H9 (cell line): Measurements from ENCODE around the gene FARP2. TPM values are rescaled to one million over a fixed set of nuclear protein-coding genes. Genes with fewer than 3 reads are reported as not detected.

Experiments used
- DNase-seq: peaks from one replicate; pipeline ENCODE4 v3.0.0-alpha.2; 2017
- H2AFZ ChIP-seq: one replicate; pipeline ENCODE4 v1.6.1; 2013; ENCODE audit warnings: mild to moderate bottlenecking, low read length, control low read depth, moderate library complexity
- H2AK5ac ChIP-seq: 2 replicates; pipeline ENCODE4 v1.6.1; 2013; ENCODE audit warnings: low read length, control low read depth, mixed read lengths; ENCODE audit not compliant: insufficient read length
- H2BK120ac ChIP-seq: one replicate; pipeline ENCODE4 v1.6.1; 2013; ENCODE audit warnings: low read depth, mild to moderate bottlenecking, low read length, control low read depth, inconsistent platforms; ENCODE audit not compliant: poor library complexity, severe bottlenecking
- H2BK12ac ChIP-seq: 2 replicates; pipeline ENCODE4 v1.6.1; 2013; ENCODE audit warnings: low read length, control low read depth, mixed read lengths, low read depth; ENCODE audit not compliant: insufficient read length
- H2BK15ac ChIP-seq: 2 replicates; pipeline ENCODE4 v1.6.1; 2013; ENCODE audit warnings: low read depth, low read length, control low read depth
- H2BK20ac ChIP-seq: one replicate; pipeline ENCODE4 v1.6.1; 2013; ENCODE audit warnings: low read depth, mild to moderate bottlenecking, low read length, control low read depth, inconsistent platforms; ENCODE audit not compliant: poor library complexity, severe bottlenecking
- H2BK5ac ChIP-seq: 2 replicates; pipeline ENCODE4 v1.6.1; 2013; ENCODE audit warnings: low read length, control low read depth, mixed read lengths; ENCODE audit not compliant: insufficient read length
- H3K14ac ChIP-seq: 2 replicates; pipeline ENCODE4 v1.6.1; 2013; ENCODE audit warnings: low read length, control low read depth; ENCODE audit not compliant: insufficient read depth
- H3K18ac ChIP-seq: 2 replicates; pipeline ENCODE4 v1.6.1; 2013; ENCODE audit warnings: low read depth, mild to moderate bottlenecking, mixed read lengths, low read length, control low read depth; ENCODE audit not compliant: insufficient read length
- H3K23ac ChIP-seq: 2 replicates; pipeline ENCODE4 v1.6.1; 2013; ENCODE audit warnings: low read length, control low read depth, mixed read lengths, low read depth; ENCODE audit not compliant: insufficient read length
- H3K23me2 ChIP-seq: 2 replicates; pipeline ENCODE4 v1.6.1; 2013; ENCODE audit warnings: low read depth, mild to moderate bottlenecking, mixed read lengths, low read length, control low read depth; ENCODE audit not compliant: insufficient read length, poor library complexity, severe bottlenecking
- H3K27ac ChIP-seq: 2 replicates; pipeline ENCODE4 v1.5.1; 2013; ENCODE audit warnings: low read length, control low read depth, mixed read lengths, low read depth; ENCODE audit not compliant: insufficient read length
- H3K27me3 ChIP-seq: 2 replicates; pipeline ENCODE4 v1.6.1; 2013; ENCODE audit warnings: low read length, control low read depth, inconsistent platforms; ENCODE audit not compliant: insufficient read depth
- H3K4ac ChIP-seq: 2 replicates; pipeline ENCODE4 v1.6.1; 2013; ENCODE audit warnings: low read depth, mild to moderate bottlenecking, control low read depth, inconsistent platforms, low read length, moderate library complexity
- H3K4me1 ChIP-seq: 2 replicates; pipeline ENCODE4 v1.6.1; 2013; ENCODE audit warnings: low read length, control low read depth, inconsistent platforms; ENCODE audit not compliant: insufficient read depth
- H3K4me2 ChIP-seq: 2 replicates; pipeline ENCODE4 v1.6.1; 2013; ENCODE audit warnings: low read length, control low read depth, mixed read lengths; ENCODE audit not compliant: insufficient read length, insufficient read depth
- H3K56ac ChIP-seq: 2 replicates; pipeline ENCODE4 v1.6.1; 2013; ENCODE audit warnings: low read depth, mild to moderate bottlenecking, mixed read lengths, low read length, control low read depth; ENCODE audit not compliant: insufficient read length
- H3K79me1 ChIP-seq: 2 replicates; pipeline ENCODE4 v1.6.1; 2013; ENCODE audit warnings: low read depth, mild to moderate bottlenecking, moderate library complexity, low read length, control low read depth, inconsistent platforms; ENCODE audit not compliant: insufficient read depth, poor library complexity, severe bottlenecking
- H3K79me2 ChIP-seq: 2 replicates; pipeline ENCODE4 v1.6.1; 2013; ENCODE audit warnings: low read length, control low read depth, inconsistent platforms; ENCODE audit not compliant: insufficient read depth
- H3K9ac ChIP-seq: 2 replicates; pipeline ENCODE4 v1.6.1; 2013; ENCODE audit warnings: low read length, control low read depth, mixed read lengths; ENCODE audit not compliant: insufficient read length; ENCODE audit errors: extremely low read depth
- H3K9me3 ChIP-seq: one replicate; pipeline ENCODE4 v1.6.1; 2013; ENCODE audit warnings: low read depth, low read length, inconsistent platforms; ENCODE audit not compliant: control insufficient read depth
- H3T11ph ChIP-seq: one replicate; pipeline ENCODE4 v1.6.1; 2013; ENCODE audit warnings: mild to moderate bottlenecking, low read length, control low read depth, inconsistent platforms
- H4K20me1 ChIP-seq: one replicate; pipeline ENCODE4 v1.6.1; 2013; ENCODE audit not compliant: control insufficient read depth, insufficient read length, insufficient read depth
- H4K5ac ChIP-seq: 2 replicates; pipeline ENCODE4 v1.6.1; 2013; ENCODE audit warnings: low read depth, mild to moderate bottlenecking, mixed read lengths, low read length, control low read depth; ENCODE audit not compliant: insufficient read length
- H4K8ac ChIP-seq: replicated peaks from 2 replicates; pipeline ENCODE4 v1.6.1; 2013; ENCODE audit warnings: low read length, control low read depth, mixed read lengths, low read depth; ENCODE audit not compliant: insufficient read length
- H4K91ac ChIP-seq: 2 replicates; pipeline ENCODE4 v1.6.1; 2013; ENCODE audit warnings: low read depth, mild to moderate bottlenecking, moderate library complexity, mixed read lengths, low read length, control low read depth; ENCODE audit not compliant: insufficient read length
- H3K27ac Mint-ChIP-seq, 3 experiments: 2 replicates in 2 of 3; 3 replicates in 1 of 3; pipeline ENCODE4 v1.8.0; 2020 to 2021; ENCODE audit warnings: mixed read lengths in 3 of 3, mild to moderate bottlenecking in 1 of 3, moderate library complexity in 1 of 3
- H3K27me3 Mint-ChIP-seq: 2 replicates; pipeline ENCODE4 v1.8.0; 2021; ENCODE audit warnings: low read depth, mild to moderate bottlenecking, moderate library complexity, mixed read lengths
- H3K36me3 Mint-ChIP-seq, 3 experiments: 2 replicates in 2 of 3; 3 replicates in 1 of 3; pipeline ENCODE4 v1.8.0; 2020 to 2021; ENCODE audit warnings: low read depth in 3 of 3, mixed read lengths in 3 of 3; ENCODE audit not compliant: insufficient read depth in 1 of 3
- H3K4me1 Mint-ChIP-seq, 2 experiments: 2 replicates each; pipeline ENCODE4 v1.8.0; 2020; ENCODE audit warnings: mixed read lengths in 2 of 2
- H3K4me3 Mint-ChIP-seq, 2 experiments: 2 replicates in 1 of 2; 3 replicates in 1 of 2; pipeline ENCODE4 v1.8.0; 2020 to 2021; ENCODE audit warnings: mild to moderate bottlenecking in 2 of 2, mixed read lengths in 2 of 2, moderate library complexity in 1 of 2
- H3K9me3 Mint-ChIP-seq, 2 experiments: 2 replicates in 1 of 2; 3 replicates in 1 of 2; pipeline ENCODE4 v1.8.0; 2020; ENCODE audit warnings: mild to moderate bottlenecking in 2 of 2, mixed read lengths in 2 of 2, moderate library complexity in 1 of 2
- CTCF ChIP-seq: fragments of 200-600 bp; sonication (generic); conservative IDR thresholded peaks from 3 replicates; pipeline ENCODE4 v1.8.0; 2021; ENCODE audit warnings: antibody characterized with exemption, mild to moderate bottlenecking
- WGBS: extraction: QIAGEN DNeasy Blood & Tissue Kit; methylation state at CpG from one replicate; pipeline ENCODE4 v1.1.7; 2013; ENCODE audit warnings: missing lambda C conversion rate, low lambda C conversion rate, mixed read lengths; ENCODE audit not compliant: insufficient read length; ENCODE audit errors: extremely low coverage; 5-methylcytosine and 5-hydroxymethylcytosine counted together
- total RNA-seq: library from RNA; stranded (reverse); gene quantifications from 2 replicates; pipeline ENCODE4 v1.2.1, GENCODE V29; 2021

Gene FARP2
- total RNA-seq, 1 experiment from 2014 or later: 33.9 TPM

- no peaks in the 10 kb centered on the region for H3K4me1 Mint-ChIP-seq
- Histone ChIP-seq H3K79me2 (no peaks in the 10 kb centered on the region), H2BK15ac (no peak overlapping the region), H2AK5ac (no peak overlapping the region), H3K27me3 (no peaks in the 10 kb centered on the region), H3K4me2 (no peak overlapping the region), H3K9ac (no peak overlapping the region), H2BK12ac (no peak overlapping the region), H3K18ac (no peak overlapping the region), H2AFZ (no peak overlapping the region), H2BK5ac (no peak overlapping the region), H2BK20ac (no peak overlapping the region), H3K23me2 (no peaks in the 10 kb centered on the region), H3K79me1 (no peaks in the 10 kb centered on the region), H4K91ac (no peak overlapping the region), H2BK120ac (no peak overlapping the region), H3K27ac (no peak overlapping the region), H4K20me1 (no peaks in the 10 kb centered on the region), H3K23ac (no peak overlapping the region), H3K9me3 (no peaks in the 10 kb centered on the region), H3K4me1 (no peaks in the 10 kb centered on the region), H3K14ac (no peak overlapping the region), H3T11ph (no peak overlapping the region), H4K5ac (no peak overlapping the region), H4K8ac (no peak overlapping the region), H3K4ac (no peak overlapping the region), H3K56ac (no peak overlapping the region)
- WGBS: no CpG with 5 or more reads among the region's 8 CpGs
- H3K9me3 Mint-ChIP-seq: peaks cover 9 to 12% of the 10 kb centered on the region in 2 experiments
- H3K27ac Mint-ChIP-seq: no peak overlapping the region
- peaks cover 0 to 7% (median 5%) of the 10 kb centered on the region in 3 experiments; a peak in 3 of 7 replicates for H3K36me3 Mint-ChIP-seq
- H3K27me3 Mint-ChIP-seq: peaks cover 6% of the 10 kb centered on the region
- no peak for DNase-seq
- no peak overlapping the region for H3K4me3 Mint-ChIP-seq
- no peak for TF ChIP-seq CTCF
Observed at GRCh38 chr2:241530571-241530970, 174.5 kb downstream of the FARP2 start.
